ENCODE results near the gene SLC29A2.
"Not testable (repeated sequence)": the region's sequence is repeated elsewhere in the genome, so short reads cannot be mapped to it uniquely, and the experiment has no call there.

SLC29A2 gene

DNA sequence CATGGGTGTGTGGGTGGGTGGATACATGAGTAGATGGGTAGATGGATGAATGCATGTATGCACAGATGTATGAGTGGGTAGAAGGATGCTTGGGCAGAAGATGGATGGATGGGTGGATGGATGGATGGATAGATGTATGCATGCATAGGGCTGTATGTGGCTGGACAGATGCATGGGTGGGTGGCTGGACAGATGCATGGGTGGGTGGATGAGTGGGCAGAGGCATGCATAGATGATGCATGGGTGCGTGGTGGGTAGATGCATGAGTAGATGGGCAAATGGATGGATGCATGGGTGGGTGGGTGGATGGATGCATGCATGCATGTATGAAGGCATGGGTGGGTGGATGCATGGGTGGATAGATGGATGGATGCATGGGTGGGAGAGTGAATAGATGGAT, 47.9 kb downstream of the SLC29A2 start:
- 100% methylated on average over 1 of the region's 1 CpG for WGBS (ENCODE audit: insufficient coverage)
- ChIA-PET POLR2A (no interaction called here), CTCF (interaction anchor here (1.4 to 4.0 kb wide), 2 partner anchors 12 to 31 kb away, joined by 3 to 44 read pairs; no protein-coding TSS in a partner anchor)
- H3K9me3 ChIP-seq (ENCODE audit: control extremely low read depth in 1 of 5, control insufficient read depth in 4 of 5, insufficient read depth in 2 of 5, low read depth in 1 of 5, low read length in 4 of 5) = no peaks in the 10 kb centered on the region
- H3K27ac ChIP-seq (ENCODE audit: insufficient read depth in 1 of 2, low read depth in 1 of 2, low read length in 2 of 2, poor library complexity in 1 of 2, severe bottlenecking in 2 of 2) = no peak overlapping the region
- no peak for DNase-seq
- H3K27me3 ChIP-seq (replicated peaks in 2 of 5; ENCODE audit: control insufficient read depth in 4 of 5, insufficient read depth in 5 of 5, low read length in 4 of 5) = no peaks in the 10 kb centered on the region
- H3K36me3 ChIP-seq (ENCODE audit: control insufficient read depth in 4 of 4, insufficient read depth in 4 of 4, low read length in 3 of 4) = no peaks in the 10 kb centered on the region
- no peak overlapping the region for H3K4me3 ChIP-seq (ENCODE audit: control insufficient read depth in 1 of 7, extremely low read depth in 1 of 7, insufficient read depth in 4 of 7, low read depth in 2 of 7, low read length in 6 of 7)
- H3K4me1 ChIP-seq (ENCODE audit: control extremely low read depth in 1 of 4, control insufficient read depth in 4 of 4, insufficient read depth in 4 of 4, low read length in 3 of 4) = peaks cover 6 to 44% (median 28%) of the 10 kb centered on the region in 4 experiments

- peaks cover 11 to 45% (median 29%) of the 10 kb centered on the region in 4 experiments for H3K4me1 ChIP-seq (ENCODE audit: control extremely low read depth in 1 of 4, control insufficient read depth in 4 of 4, insufficient read depth in 4 of 4, low read length in 3 of 4)
- H3K9me3 ChIP-seq (ENCODE audit: control extremely low read depth in 1 of 5, control insufficient read depth in 4 of 5, insufficient read depth in 2 of 5, low read depth in 1 of 5, low read length in 4 of 5) = no peaks in the 10 kb centered on the region
- H3K4me3 ChIP-seq (ENCODE audit: control insufficient read depth in 1 of 7, extremely low read depth in 1 of 7, insufficient read depth in 4 of 7, low read depth in 2 of 7, low read length in 6 of 7) = no peak overlapping the region
- 97% methylated on average over 7 of the region's 11 CpGs for WGBS (ENCODE audit: insufficient coverage)
- H3K36me3 ChIP-seq (ENCODE audit: control insufficient read depth in 4 of 4, insufficient read depth in 4 of 4, low read length in 3 of 4) = no peaks in the 10 kb centered on the region
- no peak for DNase-seq
- ChIA-PET POLR2A (no interaction called here), CTCF (interaction anchor here (1.8 kb wide), 2 partner anchors 12 kb away, joined by 7 to 8 read pairs; partner anchors contain the start of gene RIN1)
- no peak overlapping the region for H3K27ac ChIP-seq (ENCODE audit: insufficient read depth in 1 of 2, low read depth in 1 of 2, low read length in 2 of 2, poor library complexity in 1 of 2, severe bottlenecking in 2 of 2)
- no peaks in the 10 kb centered on the region for H3K27me3 ChIP-seq (replicated peaks in 2 of 5; ENCODE audit: control insufficient read depth in 4 of 5, insufficient read depth in 5 of 5, low read length in 4 of 5)
These were observed 48.7 kb downstream of the SLC29A2 start for GRCh38 chr11:66322732-66323427.

GRCh38 chr11:66321606-66322005, 50.0 kb downstream of the SLC29A2 start:
- Histone ChIP-seq H3K4me3 (ENCODE audit: control insufficient read depth in 1 of 7, extremely low read depth in 1 of 7, insufficient read depth in 4 of 7, low read depth in 2 of 7, low read length in 6 of 7) (no peak overlapping the region), H3K36me3 (ENCODE audit: control insufficient read depth in 4 of 4, insufficient read depth in 4 of 4, low read length in 3 of 4) (no peaks in the 10 kb centered on the region), H3K9me3 (ENCODE audit: control extremely low read depth in 1 of 5, control insufficient read depth in 4 of 5, insufficient read depth in 2 of 5, low read depth in 1 of 5, low read length in 4 of 5) (no peaks in the 10 kb centered on the region), H3K4me1 (ENCODE audit: control extremely low read depth in 1 of 4, control insufficient read depth in 4 of 4, insufficient read depth in 4 of 4, low read length in 3 of 4) (peaks cover 11 to 44% (median 38%) of the 10 kb centered on the region in 4 experiments), H3K27me3 (replicated peaks in 2 of 5; ENCODE audit: control insufficient read depth in 4 of 5, insufficient read depth in 5 of 5, low read length in 4 of 5) (no peaks in the 10 kb centered on the region), H3K27ac (ENCODE audit: insufficient read depth in 1 of 2, low read depth in 1 of 2, low read length in 2 of 2, poor library complexity in 1 of 2, severe bottlenecking in 2 of 2) (no peak overlapping the region)
- no peak for DNase-seq
- WGBS (ENCODE audit: insufficient coverage) = 91% methylated on average over 3 of the region's 4 CpGs
- ChIA-PET POLR2A (interaction anchor here (1.4 kb wide), 1 partner anchor 9 kb away, joined by 4 read pairs; no protein-coding TSS in a partner anchor), CTCF (interaction anchor here (1.1 to 1.8 kb wide), 3 partner anchors 9 to 13 kb away, joined by 7 to 8 read pairs (median 7); partner anchors contain the start of gene RIN1)

GRCh38 chr11:66320748-66321147, 50.8 kb downstream of the SLC29A2 start:
- CTCF ChIA-PET; H3K4me3 ChIP-seq (ENCODE audit: control insufficient read depth in 1 of 7, extremely low read depth in 1 of 7, insufficient read depth in 4 of 7, low read depth in 2 of 7, low read length in 6 of 7); DNase-seq; H3K9me3 ChIP-seq (ENCODE audit: control extremely low read depth in 1 of 5, control insufficient read depth in 4 of 5, insufficient read depth in 2 of 5, low read depth in 1 of 5, low read length in 4 of 5); H3K27ac ChIP-seq (ENCODE audit: insufficient read depth in 1 of 2, low read depth in 1 of 2, low read length in 2 of 2, poor library complexity in 1 of 2, severe bottlenecking in 2 of 2); H3K27me3 ChIP-seq (replicated peaks in 2 of 5; ENCODE audit: control insufficient read depth in 4 of 5, insufficient read depth in 5 of 5, low read length in 4 of 5); H3K36me3 ChIP-seq (ENCODE audit: control insufficient read depth in 4 of 4, insufficient read depth in 4 of 4, low read length in 3 of 4): not testable (repeated sequence)
- POLR2A ChIA-PET = interaction anchor here (1.4 kb wide), 1 partner anchor 8 kb away, joined by 4 read pairs; no protein-coding TSS in a partner anchor
- peaks cover 11 to 42% (median 35%) of the 10 kb centered on the region in 4 experiments for H3K4me1 ChIP-seq (ENCODE audit: control extremely low read depth in 1 of 4, control insufficient read depth in 4 of 4, insufficient read depth in 4 of 4, low read length in 3 of 4)
- WGBS (ENCODE audit: insufficient coverage) = 94% methylated on average over 3 of the region's 6 CpGs

DNA sequence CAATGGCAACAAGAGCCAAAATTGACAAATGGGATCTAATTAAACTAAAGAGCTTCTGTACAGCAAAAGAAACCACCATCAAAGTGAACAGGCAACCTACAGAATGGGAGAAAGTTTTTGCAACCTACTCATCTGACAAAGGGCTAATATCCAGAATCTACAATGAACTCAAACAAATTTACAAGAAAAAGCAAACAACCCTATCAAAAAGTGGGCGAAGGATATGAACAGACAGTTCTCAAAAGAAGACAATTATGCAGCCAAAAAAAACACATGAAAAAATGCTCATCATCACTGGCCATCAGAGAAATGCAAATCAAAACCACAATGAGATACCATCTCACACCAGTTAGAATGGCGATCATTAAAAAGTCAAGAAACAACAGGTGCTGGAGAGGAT, 51.3 kb downstream of the SLC29A2 start:
- H3K27me3 ChIP-seq (replicated peaks in 2 of 5; ENCODE audit: control insufficient read depth in 4 of 5, insufficient read depth in 5 of 5, low read length in 4 of 5); H3K9me3 ChIP-seq (ENCODE audit: control extremely low read depth in 1 of 5, control insufficient read depth in 4 of 5, insufficient read depth in 2 of 5, low read depth in 1 of 5, low read length in 4 of 5); H3K27ac ChIP-seq (ENCODE audit: insufficient read depth in 1 of 2, low read depth in 1 of 2, low read length in 2 of 2, poor library complexity in 1 of 2, severe bottlenecking in 2 of 2); CTCF ChIA-PET; DNase-seq; H3K4me3 ChIP-seq (ENCODE audit: control insufficient read depth in 1 of 7, extremely low read depth in 1 of 7, insufficient read depth in 4 of 7, low read depth in 2 of 7, low read length in 6 of 7); POLR2A ChIA-PET; H3K36me3 ChIP-seq (ENCODE audit: control insufficient read depth in 4 of 4, insufficient read depth in 4 of 4, low read length in 3 of 4): not testable (repeated sequence)
- peaks cover 11 to 38% (median 31%) of the 10 kb centered on the region in 4 experiments for H3K4me1 ChIP-seq (ENCODE audit: control extremely low read depth in 1 of 4, control insufficient read depth in 4 of 4, insufficient read depth in 4 of 4, low read length in 3 of 4)
- no CpG with 5 or more reads among the region's 2 CpGs for WGBS (ENCODE audit: insufficient coverage)

GRCh38 chr11:66318600-66318970, 53.0 kb downstream of the SLC29A2 start:
- Histone ChIP-seq H3K36me3 (ENCODE audit: control insufficient read depth in 4 of 4, insufficient read depth in 4 of 4, low read length in 3 of 4) (no peaks in the 10 kb centered on the region), H3K4me1 (ENCODE audit: control extremely low read depth in 1 of 4, control insufficient read depth in 4 of 4, insufficient read depth in 4 of 4, low read length in 3 of 4) (peaks cover 11 to 40% (median 34%) of the 10 kb centered on the region in 4 experiments), H3K9me3 (ENCODE audit: control extremely low read depth in 1 of 5, control insufficient read depth in 4 of 5, insufficient read depth in 2 of 5, low read depth in 1 of 5, low read length in 4 of 5) (no peaks in the 10 kb centered on the region), H3K4me3 (ENCODE audit: control insufficient read depth in 1 of 7, extremely low read depth in 1 of 7, insufficient read depth in 4 of 7, low read depth in 2 of 7, low read length in 6 of 7) (peak overlapping the region in 3 of 7 experiments; percentile 16 to 53 (median 43)), H3K27ac (ENCODE audit: insufficient read depth in 1 of 2, low read depth in 1 of 2, low read length in 2 of 2, poor library complexity in 1 of 2, severe bottlenecking in 2 of 2) (peak overlapping the region in 1 of 2 experiments; percentile 58), H3K27me3 (replicated peaks in 2 of 5; ENCODE audit: control insufficient read depth in 4 of 5, insufficient read depth in 5 of 5, low read length in 4 of 5) (no peaks in the 10 kb centered on the region)
- ChIA-PET POLR2A (no interaction called here), CTCF (interaction anchor here (2.1 kb wide), 1 partner anchor 10 kb away, joined by 7 read pairs; no protein-coding TSS in a partner anchor)
- 67% methylated on average over 2 of the region's 3 CpGs for WGBS (ENCODE audit: insufficient coverage)
- DNase-seq = no peak

Data from common myeloid progenitor, CD34-positive (primary cell).